GM21619 (cell line): ENCODE results near the gene COPS3.
"Not testable (repeated sequence)": the region's sequence is repeated elsewhere in the genome, so short reads cannot be mapped to it uniquely, and the experiment has no call there.

Experiments
- ATAC-seq: cut with Tn5 transposase; IDR thresholded peaks from one replicate; pipeline ENCODE4 v1.9.1; 2021; ENCODE audit not compliant: unreplicated experiment

Gene COPS3

DNA sequence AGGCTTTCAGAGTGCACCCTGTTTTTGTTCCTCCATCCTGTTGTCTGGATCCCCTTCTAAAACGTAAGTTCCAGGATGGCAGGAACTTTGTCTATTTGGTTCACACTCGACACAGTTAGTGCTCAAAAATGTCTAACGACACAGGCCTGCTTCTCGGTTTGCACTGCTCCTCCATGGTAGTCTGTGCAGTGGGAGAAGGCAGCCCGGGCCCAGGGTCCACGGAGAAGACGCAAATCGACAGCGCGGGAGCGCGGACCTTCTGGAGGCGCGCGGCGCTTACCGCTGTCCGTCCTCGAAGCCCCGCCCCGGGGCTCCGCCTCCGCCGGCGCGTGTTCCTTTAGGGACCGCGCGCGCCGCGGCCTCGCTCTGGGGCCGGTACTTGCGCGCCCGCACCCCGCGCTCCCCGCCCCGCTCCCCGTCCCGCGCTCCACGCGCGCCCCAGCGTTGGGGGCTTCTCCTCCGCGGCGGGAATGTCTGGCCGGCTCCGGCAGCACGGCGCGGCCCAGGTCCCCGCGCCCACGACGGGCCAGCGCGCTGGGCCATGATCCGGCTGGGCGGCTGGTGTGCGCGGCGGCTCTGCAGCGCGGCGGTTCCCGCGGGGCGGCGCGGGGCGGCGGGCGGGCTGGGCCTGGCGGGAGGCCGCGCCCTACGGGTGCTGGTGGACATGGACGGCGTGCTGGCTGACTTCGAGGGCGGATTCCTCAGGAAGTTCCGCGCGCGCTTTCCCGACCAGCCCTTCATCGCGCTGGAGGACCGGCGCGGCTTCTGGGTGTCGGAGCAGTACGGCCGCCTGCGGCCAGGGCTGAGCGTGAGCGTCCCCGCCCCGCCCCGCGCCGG is 22.2 kb upstream of the COPS3 start, which contains the start of gene NT5M:
Gene NT5M, plus strand, starts transcription at position 364 of the 837 bp plus-strand sequence. Its CDS starts 178 bp downstream, at position 542.
- peak; percentile 63 for ATAC-seq

DNA sequence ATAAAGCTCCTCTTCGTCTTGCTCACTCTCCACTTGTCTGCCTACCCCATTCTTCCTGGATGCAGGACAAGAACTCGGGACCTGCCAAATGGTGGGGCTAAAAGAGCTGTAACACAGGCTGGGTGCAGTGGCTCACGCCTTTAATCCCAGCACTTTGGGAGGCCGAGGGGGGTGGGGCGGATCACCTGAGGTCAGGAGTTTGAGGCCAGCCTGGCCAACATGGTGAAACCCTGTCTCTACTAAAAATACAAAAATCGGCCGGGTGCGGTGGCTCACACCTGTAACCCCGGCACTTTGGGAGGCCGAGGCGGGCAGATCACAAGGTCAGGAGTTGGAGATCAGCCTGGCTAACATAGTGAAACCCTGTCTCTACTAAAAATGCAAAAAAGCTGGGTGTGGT is 20.6 kb upstream of the COPS3 start:
- not testable (repeated sequence) for ATAC-seq

DNA sequence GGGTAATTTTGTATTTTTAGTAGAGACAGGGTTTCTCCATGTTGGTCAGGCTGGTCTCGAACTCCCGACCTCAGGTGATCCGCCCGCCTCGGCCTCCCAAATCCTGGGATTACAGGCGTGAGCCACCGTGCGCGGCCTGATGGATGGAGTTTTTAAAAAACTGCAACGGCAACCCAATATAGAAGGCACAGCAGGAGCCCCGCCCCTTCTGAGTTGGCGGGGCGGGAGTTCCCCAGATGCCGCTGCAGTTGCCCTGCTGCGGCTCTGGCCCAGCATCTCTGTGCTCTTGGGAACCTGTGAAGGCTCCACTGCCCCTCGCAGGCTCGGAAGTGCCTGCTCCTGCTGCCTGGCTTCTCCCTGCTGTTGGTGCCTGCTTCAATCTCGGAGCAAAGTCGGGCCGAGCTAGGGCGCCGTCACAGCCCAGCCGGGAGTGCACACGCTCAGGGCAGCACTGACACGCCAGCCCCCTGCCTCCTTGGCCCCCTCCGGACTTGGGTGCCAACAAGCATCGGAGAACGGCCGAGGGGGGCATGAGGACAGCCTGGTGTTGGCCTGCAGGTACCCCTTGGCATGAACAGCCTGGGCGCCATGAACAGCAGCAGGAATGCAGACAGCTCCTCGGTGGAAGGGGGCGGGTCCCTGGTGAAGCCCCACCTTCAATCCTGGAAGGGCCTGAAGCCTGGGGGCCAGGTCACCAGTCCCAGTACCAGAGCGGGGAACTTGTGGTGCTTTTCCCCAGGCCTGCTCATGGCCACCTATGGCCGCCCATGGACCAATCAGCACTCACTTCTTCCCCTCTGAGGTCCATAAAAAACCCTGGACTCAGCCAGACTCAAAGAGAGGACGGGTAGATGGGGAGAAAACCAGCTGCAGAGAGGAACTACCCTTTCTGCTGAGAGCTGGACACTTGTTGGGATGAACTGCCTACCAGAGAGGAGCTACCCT is 19.9 kb upstream of the COPS3 start:
- no peak for ATAC-seq

DNA sequence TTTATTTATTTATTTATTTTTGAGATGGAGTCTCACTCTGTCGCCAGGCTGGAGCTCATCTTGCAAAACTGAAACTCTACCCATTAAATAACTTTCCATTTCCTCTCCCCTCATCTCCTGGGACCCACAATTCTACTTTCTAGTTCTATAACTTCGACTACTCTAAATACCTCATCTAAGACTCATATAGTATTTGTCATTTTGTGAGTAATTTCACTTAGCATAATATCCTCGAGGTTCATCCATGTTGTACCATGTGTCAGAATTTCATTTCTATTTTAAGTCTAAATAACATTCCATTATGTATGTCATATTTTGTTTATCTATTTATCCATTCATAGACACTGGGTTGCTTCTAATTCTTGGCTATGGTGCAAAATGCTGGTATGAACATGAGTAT is 17.1 kb upstream of the COPS3 start:
- ATAC-seq = no peak

DNA sequence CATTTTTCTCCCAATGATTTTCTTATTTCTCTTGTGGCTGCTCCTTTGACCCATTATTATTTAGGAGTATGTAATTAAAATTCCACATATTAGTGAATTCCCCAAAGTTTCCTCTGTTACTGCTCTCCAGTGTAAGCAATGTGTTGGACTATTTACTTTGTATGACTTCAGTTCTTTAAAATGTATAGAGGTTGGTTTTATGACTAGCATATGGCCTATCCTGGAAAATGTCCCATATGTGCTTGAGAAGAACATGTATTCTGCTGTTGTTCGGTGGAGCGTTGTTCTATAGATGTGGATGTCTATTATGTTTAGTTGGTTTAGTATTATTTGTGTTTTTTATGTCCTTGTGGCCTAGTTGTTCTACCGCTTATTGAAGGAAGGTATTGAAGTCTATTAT is 16.2 kb upstream of the COPS3 start:
- ATAC-seq = no peak

DNA sequence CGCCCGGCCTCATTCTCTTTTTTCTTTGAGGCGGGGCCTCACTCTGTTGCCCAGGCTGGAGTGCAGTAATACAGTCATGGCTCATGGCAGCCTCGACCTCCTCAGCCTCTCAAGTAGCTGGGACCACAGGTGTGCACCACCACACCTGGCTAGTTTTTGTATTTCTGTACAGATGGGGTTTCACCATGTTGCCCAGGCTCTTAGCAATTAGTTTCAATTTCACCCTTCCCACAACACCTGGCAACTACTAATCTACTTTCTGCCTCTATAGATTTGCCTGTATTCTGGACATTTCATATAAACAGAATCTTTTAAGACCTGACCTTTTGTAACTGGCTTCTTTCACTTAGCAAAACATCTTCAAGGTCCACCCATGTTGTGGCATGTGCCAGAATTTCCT is 14.1 kb upstream of the COPS3 start:
- no peak for ATAC-seq

DNA sequence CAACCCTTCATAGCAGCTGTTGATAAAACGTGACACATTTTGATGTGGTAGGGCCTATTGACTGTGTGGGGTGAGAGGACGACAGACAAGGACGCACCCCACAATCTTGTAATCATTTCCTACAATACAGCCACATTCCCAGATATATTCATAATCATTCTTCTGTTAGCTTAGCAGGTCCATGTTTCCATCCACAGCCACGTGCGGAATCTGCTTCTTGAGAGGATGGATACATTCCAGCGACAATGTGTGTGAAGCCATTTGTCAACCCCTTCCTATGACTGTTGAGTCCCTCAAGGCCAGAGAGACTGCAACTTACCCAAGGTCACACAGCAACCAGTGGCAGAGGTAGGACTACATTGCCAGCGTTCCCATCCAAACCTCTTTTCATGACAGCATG is 8.7 kb upstream of the COPS3 start:
- no peak for ATAC-seq

DNA sequence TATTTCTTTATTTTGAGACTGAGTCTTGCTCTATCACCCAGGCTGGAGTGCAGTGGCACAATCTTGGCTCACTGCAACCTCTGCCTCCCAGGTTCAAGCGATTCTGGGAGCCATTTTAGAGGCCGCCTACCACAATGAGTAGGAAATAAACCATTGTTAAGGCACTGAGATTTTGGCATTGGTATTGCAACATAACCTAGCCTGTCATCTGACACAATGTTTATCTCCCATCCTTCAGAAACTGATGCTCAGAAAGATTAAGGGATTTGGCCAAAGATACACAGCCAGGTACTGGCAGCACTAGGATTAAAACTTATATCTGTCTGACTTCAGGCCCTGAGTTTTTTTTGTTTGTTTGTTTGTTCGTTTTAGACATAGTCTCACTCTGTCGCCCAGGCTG is 8.0 kb upstream of the COPS3 start:
- ATAC-seq = no peak

DNA sequence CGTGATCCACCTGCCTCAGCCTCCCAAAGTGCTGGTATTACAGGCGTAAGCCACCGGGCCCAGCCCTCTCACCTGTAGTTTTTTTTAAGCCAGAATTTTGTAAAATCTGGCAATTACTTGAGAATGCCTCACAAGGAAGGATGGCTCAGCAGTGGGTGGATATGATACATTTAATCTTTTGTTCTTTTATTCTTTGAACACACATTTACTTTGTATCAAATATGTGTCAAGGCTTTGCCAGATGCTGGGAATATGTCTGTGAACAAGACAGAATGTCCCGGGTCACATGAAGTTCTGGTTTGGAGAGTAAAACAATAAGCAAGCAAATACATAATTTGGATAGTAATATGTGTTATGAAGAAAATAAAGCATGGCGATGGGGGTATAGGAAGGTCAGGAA is 4.9 kb upstream of the COPS3 start:
- ATAC-seq = no peak

DNA sequence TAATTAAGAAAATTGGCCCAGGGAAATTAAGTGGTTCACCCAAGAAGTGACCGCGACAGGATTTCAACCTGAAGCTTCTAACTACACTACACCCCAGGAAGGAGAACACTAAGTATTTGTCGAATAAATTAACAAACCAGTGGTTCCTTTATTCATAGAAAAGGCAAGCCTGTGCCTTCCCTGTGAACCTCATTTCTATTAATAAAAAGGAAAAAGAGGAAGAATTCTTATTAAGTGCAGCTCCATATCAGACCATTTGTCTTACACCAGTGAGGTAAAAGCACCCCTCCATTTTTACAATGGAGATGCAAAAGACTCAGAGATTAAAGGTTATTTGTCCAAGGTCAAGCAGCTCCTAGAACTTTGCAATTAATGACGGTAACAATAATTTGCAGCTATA is 1.7 kb downstream of the COPS3 start:
- no peak for ATAC-seq

DNA sequence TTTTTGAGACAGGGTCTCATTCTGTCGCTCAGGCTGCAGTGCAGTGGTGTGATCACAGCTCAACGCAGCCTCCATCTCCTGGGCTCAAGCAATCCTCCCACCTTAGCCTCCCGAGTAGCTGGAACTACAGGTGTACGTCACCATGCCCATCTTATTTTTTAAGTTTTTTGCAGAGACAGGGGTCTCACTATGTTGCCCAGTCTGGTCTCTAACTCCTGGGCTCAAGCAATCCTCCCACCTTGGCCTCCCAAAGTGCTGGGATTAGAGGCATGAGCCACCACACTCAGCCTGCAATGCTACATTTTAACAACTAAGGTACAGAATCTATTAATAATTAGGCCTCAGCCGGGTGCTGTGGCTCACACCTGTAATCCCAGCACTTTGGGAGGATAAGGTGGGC is 3.6 kb downstream of the COPS3 start:
- ATAC-seq = not testable (repeated sequence)

DNA sequence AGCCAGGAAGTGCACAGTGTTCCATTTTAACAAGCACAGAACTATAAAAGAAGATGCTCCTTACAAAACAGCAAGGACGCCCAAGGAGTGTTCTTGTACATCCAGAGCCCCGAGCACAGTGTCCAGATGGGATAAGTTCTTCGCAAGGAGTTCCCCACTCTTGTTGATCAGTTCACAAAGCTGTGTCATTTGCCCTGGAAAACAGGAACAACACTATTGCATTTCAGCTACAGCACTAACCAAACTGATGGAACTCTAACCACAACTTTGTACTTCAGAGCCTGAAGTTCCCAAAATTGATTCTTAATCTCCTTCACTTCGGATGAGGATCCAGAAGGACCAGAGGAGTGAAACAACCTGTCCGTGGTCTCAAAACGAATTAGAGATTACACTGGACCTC is 5.1 kb downstream of the COPS3 start:
- ATAC-seq = no peak

DNA sequence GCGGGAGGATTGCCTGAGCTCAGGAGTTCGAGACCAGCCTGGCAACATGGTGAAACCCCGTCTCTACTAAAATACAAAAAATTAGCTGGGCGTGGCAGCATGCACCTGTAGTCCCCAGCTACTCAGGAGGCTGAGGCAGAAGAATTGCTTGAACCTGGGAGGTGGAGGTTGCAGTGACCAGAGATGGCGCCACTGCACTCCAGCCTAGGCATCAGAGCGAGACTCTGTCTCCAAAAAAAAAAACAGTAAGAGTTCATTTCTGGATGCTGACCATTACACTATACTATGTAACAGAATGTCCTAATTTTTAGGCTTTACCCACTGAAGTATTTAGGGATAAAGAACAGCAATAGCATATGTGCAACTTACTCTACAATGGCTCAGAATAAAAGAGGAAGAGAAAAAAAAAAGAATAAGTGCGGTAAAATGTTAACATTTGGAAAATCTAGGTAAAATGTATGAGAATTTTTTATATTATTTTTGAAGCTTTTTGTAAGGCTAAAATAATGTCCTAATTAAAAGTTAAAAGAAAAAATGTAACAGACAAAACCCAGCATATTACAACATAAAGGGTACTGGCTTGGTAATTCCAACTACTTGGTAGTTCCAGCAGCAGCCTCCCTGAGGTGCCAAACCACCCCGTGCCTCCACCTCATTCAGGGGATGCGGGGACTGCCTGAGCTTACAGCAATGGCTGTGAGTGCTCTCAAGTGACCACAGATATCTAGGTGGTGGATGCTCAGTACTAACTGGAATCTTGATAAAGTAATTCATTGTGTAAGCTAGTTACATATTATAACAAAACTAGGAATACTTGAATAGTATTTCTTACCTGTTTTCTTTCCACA is 10.9 kb downstream of the COPS3 start:
- ATAC-seq = no peak

DNA sequence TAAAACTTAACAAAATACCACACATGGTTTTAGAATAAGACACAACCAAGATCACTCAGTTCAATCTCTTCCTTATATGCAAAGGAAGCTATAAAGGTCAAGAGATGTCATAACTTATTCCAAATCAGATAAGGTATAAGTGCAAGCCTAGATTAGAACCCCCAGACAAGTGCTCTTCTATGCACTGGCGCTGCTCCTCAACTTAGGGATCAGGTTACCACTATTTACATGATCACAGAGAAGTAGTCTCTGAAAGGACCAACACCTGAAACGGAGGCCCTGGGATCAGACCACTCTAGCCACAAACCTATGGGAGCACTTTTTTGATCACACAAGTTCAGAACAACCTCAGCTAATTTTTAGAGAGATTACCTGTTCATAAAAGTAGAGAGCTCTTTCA is 16.6 kb downstream of the COPS3 start:
- no peak for ATAC-seq

DNA sequence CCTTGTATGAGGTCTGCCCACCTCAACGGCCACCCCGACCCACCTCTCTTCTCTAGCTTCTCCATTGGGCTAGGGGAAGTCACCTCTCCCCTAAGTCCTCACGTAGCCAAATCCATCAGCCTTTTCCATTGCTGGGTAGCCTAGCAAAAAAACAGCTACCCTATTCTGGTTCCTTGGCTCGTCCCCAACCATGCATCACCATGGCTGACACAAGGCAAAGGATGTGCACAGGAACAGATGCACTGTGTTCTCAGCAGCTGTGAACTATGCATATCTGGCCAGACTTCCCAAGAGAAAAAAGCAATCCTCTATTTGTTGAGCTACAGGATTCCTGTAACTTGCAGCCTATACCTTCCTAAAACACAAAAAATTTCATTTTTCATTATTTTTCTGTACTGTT is 22.0 kb downstream of the COPS3 start:
- ATAC-seq = no peak

DNA sequence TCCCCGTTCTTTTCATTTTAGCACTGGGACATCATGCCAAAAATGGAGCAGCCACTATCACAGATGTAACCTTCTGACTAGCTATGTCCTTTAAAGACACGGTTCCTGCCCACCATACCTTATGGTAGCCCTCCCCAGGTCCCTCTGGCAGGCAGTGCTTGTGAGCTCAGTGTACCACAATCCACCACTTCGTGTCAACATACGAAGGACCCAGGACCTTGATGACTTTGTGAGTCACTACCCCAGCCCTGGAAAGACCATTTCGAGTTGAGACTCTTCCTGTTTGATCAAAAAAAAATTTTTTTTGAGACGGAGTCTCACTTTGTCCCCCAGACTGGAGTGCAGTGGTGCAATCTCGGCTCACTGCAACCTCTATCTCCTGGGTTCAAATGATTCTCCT is 23.0 kb downstream of the COPS3 start:
- ATAC-seq = no peak

DNA sequence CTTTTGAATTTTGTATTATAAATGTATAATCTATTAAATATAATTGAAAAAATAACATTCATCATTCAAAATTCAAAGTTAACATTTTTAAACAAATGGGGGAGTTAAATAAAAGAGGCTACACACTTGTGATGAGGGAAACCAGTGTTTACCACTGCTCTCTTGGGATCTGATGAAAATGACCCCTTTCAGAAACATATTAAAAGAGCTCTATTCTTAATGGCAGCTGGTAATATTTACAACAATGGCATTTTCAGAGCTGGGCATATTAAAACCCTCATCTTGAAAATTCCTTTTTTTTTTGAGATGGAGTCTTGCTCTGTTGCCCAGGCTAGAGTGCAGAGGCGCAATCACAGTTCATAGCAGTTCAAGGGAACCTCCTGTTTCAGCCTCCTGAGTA is 24.7 kb downstream of the COPS3 start:
- no peak for ATAC-seq

DNA sequence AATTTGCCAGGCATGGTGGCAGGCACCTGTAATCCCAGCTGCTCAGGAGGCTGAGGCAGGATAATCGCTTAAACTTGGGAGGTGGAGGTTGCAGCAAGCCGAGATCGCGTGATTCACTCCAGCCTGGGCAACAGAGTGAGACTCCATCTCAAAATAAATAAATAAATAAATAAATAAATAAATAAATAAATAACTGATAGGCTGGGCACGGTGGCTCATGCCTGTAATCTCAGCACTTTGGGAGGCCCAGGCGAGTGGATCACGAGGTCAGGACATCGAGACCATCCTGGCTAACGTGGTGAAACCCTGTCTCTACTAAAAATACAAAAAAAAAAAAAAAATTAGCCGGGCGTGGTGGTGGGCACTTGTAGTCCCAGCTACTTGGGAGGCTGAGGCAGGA is 25.4 kb downstream of the COPS3 start:
- ATAC-seq = not testable (repeated sequence)

DNA sequence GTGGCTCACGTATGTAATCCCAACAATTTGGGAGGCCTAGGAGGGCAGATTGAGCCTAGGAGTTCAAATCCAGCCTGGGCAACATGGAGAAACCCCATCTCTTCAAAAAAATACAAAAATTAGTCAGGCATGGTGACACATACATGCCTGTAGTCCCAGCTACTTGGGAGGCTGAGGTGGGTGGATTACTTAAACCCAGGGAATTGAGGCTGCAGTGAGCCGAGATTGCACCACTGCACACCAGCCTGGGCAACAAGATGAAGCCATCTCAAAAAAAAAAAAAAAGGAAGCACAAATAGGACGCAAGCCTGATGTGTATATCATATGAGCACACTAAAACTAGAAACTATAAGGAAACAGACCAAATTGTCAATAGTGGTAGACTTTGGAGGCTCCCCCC is 27.0 kb downstream of the COPS3 start:
- ATAC-seq = no peak

DNA sequence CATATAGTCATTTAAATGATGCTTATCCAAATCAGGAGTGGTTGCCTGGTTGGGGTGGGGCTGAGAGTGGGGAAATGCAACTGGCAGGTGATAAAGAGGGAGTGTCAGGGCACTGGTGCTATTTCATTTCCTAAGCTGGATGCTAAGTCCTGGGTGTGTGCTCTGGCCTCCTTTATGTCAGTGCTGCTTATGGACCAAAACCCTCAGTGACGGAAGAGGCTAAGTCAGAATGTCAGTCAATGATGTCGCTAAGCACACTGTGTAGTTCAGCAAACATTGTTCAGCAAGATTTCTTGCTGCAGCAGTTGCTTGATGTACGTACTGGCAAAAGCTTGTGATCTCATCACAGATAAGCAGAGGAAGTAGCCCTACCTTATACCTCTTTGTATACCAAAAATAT is 27.6 kb downstream of the COPS3 start:
- no peak for ATAC-seq

DNA sequence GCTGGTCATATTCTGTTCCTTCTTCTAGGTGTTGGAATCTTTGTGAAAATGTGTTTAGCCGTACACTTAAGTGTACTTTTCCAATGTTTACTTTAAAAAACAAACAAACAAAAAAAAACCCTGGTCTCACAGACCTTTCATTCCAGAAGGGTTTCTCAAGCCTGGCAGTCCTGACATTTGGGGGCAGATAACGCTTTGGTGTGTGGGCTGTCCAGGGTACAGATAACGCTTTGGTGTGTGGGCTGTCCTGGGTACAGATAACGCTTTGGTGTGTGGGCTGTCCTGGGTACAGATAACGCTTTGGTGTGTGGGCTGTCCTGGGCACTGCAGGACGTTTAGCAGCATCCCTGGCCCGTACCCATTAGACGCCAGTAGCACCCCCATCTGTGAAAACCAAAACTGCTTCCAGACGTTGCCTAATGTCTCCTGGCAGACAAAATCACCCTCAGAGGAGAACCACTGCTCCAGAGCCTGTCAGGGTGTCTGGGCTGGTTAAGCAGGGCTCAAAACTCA is 28.8 kb downstream of the COPS3 start:
- ATAC-seq = no peak
